Measurements from ENCODE around the gene RCAN1. TPM values are rescaled to one million over a fixed set of nuclear protein-coding genes. Genes with fewer than 3 reads are reported as not detected.

Gene RCAN1
- total RNA-seq, 1 donor from 2014 or later: 197 TPM

DNA sequence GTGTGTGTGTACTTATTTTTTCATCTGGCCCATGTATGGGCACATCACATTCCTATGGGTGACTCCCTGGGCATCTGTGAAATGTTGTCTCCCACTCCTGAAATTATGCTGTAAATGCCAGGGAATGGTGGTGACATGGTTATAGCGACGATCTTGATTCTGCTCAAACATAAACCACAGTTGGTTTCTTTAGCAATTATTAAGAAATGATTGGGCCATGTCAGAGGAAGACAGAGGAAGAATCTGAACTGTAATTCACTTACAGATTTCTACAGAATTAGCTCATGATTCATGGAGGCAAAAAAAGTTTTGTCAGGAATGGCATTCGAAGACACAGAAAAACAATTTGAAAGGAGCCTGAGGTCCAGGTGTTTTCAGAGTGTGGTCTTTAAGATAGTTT lies 77.1 kb downstream of the RCAN1 start:
- DNase-seq (ENCODE audit: low read depth) (no peak), FAIRE-seq (no peak)
- Histone ChIP-seq H2AFZ (ENCODE audit: low read depth, low read length) (no peak overlapping the region), H4K20me1 (ENCODE audit: insufficient read depth, low read length) (no peaks in the 10 kb centered on the region), H3K27ac (ENCODE audit: low read depth, low read length) (peak overlapping the region; percentile 43), H3K9me3 (ENCODE audit: insufficient read depth, low read depth, low read length) (no peaks in the 10 kb centered on the region), H3K4me2 (ENCODE audit: low read length) (no peak overlapping the region), H3K36me3 (ENCODE audit: insufficient read depth, low read length) (no peaks in the 10 kb centered on the region), H3K4me1 (ENCODE audit: insufficient read depth, low read length) (peaks cover 26% of the 10 kb centered on the region), H3K27me3 (ENCODE audit: insufficient read depth, low read length) (no peaks in the 10 kb centered on the region), H3K9ac (ENCODE audit: low read length) (no peak overlapping the region), H3K4me3 (ENCODE audit: insufficient read depth, low read depth, low read length) (no peak overlapping the region), H3K79me2 (ENCODE audit: insufficient read depth, low read length) (no peaks in the 10 kb centered on the region)
- H3K4me3 Mint-ChIP-seq (ENCODE audit: unreplicated experiment): peak overlapping the region; percentile 29
- H3K27me3 Mint-ChIP-seq (ENCODE audit: low read depth, unreplicated experiment): no peaks in the 10 kb centered on the region
- H3K9me3 Mint-ChIP-seq (ENCODE audit: unreplicated experiment): peaks cover 3% of the 10 kb centered on the region
- peaks cover 10% of the 10 kb centered on the region for H3K36me3 Mint-ChIP-seq (ENCODE audit: low read depth, unreplicated experiment)
- H3K4me1 Mint-ChIP-seq (ENCODE audit: low read depth, unreplicated experiment): peaks cover 44% of the 10 kb centered on the region
- peak overlapping the region; percentile 93 for H3K27ac Mint-ChIP-seq (ENCODE audit: unreplicated experiment)
- no peak for TF ChIP-seq EZH2 (IDR thresholded peaks at IDR 0.05; ENCODE audit: insufficient read depth, low read length)
- TF ChIP-seq, protein P1, sequence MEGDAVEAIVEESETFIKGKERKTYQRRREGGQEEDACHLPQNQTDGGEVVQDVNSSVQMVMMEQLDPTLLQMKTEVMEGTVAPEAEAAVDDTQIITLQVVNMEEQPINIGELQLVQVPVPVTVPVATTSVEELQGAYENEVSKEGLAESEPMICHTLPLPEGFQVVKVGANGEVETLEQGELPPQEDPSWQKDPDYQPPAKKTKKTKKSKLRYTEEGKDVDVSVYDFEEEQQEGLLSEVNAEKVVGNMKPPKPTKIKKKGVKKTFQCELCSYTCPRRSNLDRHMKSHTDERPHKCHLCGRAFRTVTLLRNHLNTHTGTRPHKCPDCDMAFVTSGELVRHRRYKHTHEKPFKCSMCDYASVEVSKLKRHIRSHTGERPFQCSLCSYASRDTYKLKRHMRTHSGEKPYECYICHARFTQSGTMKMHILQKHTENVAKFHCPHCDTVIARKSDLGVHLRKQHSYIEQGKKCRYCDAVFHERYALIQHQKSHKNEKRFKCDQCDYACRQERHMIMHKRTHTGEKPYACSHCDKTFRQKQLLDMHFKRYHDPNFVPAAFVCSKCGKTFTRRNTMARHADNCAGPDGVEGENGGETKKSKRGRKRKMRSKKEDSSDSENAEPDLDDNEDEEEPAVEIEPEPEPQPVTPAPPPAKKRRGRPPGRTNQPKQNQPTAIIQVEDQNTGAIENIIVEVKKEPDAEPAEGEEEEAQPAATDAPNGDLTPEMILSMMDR (IDR thresholded peaks at IDR 0.05; ENCODE audit: insufficient read depth, low read depth, low read length): no peak

DNA sequence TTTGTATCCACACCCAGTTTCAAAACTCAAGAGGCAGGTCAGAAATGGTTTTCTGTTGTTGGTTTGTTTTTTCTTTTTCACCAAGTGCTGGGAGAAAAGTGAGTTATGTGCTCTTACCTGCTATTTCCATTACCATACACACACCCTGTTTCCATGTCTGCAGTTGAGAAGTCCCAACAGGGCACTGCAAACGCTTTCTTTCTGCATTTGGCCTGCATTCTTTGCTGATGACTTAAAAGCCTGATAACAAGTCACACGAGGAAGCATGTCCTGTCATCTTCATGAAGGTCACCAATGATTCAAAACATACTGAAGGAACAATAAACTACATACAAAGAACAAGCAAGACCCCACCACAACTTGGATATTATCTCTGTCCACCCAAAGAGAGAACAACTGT lies 78.1 kb downstream of the RCAN1 start:
- FAIRE-seq: peak; percentile 81
- H3K27ac Mint-ChIP-seq (ENCODE audit: unreplicated experiment): peak overlapping the region; percentile 71
- peak overlapping the region; percentile 21 for H3K9ac ChIP-seq (ENCODE audit: low read length)
- H3K79me2 ChIP-seq (ENCODE audit: insufficient read depth, low read length): no peaks in the 10 kb centered on the region
- DNase-seq (ENCODE audit: low read depth): peak; percentile 62
- peak overlapping the region; percentile 54 for H3K4me2 ChIP-seq (ENCODE audit: low read length)
- H3K36me3 ChIP-seq (ENCODE audit: insufficient read depth, low read length): no peaks in the 10 kb centered on the region
- H3K4me3 Mint-ChIP-seq (ENCODE audit: unreplicated experiment): no peak overlapping the region
- H3K27ac ChIP-seq (ENCODE audit: low read depth, low read length): peak overlapping the region; percentile 43
- H3K27me3 ChIP-seq (ENCODE audit: insufficient read depth, low read length): no peaks in the 10 kb centered on the region
- no peak overlapping the region for H3K4me3 ChIP-seq (ENCODE audit: insufficient read depth, low read depth, low read length)
- H4K20me1 ChIP-seq (ENCODE audit: insufficient read depth, low read length): no peaks in the 10 kb centered on the region
- H3K4me1 Mint-ChIP-seq (ENCODE audit: low read depth, unreplicated experiment): peaks cover 48% of the 10 kb centered on the region
- H2AFZ ChIP-seq (ENCODE audit: low read depth, low read length): no peak overlapping the region
- H3K9me3 Mint-ChIP-seq (ENCODE audit: unreplicated experiment): no peaks in the 10 kb centered on the region
- H3K36me3 Mint-ChIP-seq (ENCODE audit: low read depth, unreplicated experiment): peaks cover 2% of the 10 kb centered on the region
- TF ChIP-seq, protein P1 (IDR thresholded peaks at IDR 0.05; ENCODE audit: insufficient read depth, low read depth, low read length): no peak
- TF ChIP-seq EZH2 (IDR thresholded peaks at IDR 0.05; ENCODE audit: insufficient read depth, low read length): no peak
- H3K4me1 ChIP-seq (ENCODE audit: insufficient read depth, low read length): peaks cover 27% of the 10 kb centered on the region
- H3K27me3 Mint-ChIP-seq (ENCODE audit: low read depth, unreplicated experiment): no peaks in the 10 kb centered on the region
- H3K9me3 ChIP-seq (ENCODE audit: insufficient read depth, low read depth, low read length): no peaks in the 10 kb centered on the region

DNA sequence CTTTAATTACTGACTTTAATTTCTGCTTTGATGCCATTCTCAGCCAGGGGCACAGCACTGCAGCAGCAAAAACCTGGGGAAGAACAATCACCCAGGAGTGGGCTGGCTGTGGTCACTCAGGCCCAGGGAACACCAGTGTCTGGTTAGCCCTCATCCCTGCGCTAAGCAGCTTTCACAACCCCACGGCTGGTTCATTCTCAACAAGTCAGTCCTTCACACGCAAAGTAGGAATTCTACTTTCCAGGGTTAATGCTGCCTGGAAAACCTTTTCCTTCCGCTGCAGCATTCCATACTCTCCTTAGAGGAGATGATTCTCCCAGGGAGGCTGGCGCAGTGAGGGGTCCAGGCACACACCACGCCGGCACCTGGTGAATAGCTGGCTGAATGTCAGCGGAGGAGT lies 78.6 kb downstream of the RCAN1 start:
- FAIRE-seq (peak; percentile 17), DNase-seq (ENCODE audit: low read depth) (no peak)
- Histone ChIP-seq H3K27me3 (ENCODE audit: insufficient read depth, low read length) (no peaks in the 10 kb centered on the region), H3K4me3 (ENCODE audit: insufficient read depth, low read depth, low read length) (no peak overlapping the region), H3K4me2 (ENCODE audit: low read length) (peak overlapping the region; percentile 54), H4K20me1 (ENCODE audit: insufficient read depth, low read length) (no peaks in the 10 kb centered on the region), H3K79me2 (ENCODE audit: insufficient read depth, low read length) (no peaks in the 10 kb centered on the region), H3K36me3 (ENCODE audit: insufficient read depth, low read length) (no peaks in the 10 kb centered on the region), H3K4me1 (ENCODE audit: insufficient read depth, low read length) (peaks cover 31% of the 10 kb centered on the region), H3K27ac (ENCODE audit: low read depth, low read length) (peak overlapping the region; percentile 43), H2AFZ (ENCODE audit: low read depth, low read length) (no peak overlapping the region), H3K9ac (ENCODE audit: low read length) (peak overlapping the region; percentile 21), H3K9me3 (ENCODE audit: insufficient read depth, low read depth, low read length) (no peaks in the 10 kb centered on the region)
- TF ChIP-seq, protein P1 (IDR thresholded peaks at IDR 0.05; ENCODE audit: insufficient read depth, low read depth, low read length): no peak
- no peak for TF ChIP-seq EZH2 (IDR thresholded peaks at IDR 0.05; ENCODE audit: insufficient read depth, low read length)
- peaks cover 4% of the 10 kb centered on the region for H3K36me3 Mint-ChIP-seq (ENCODE audit: low read depth, unreplicated experiment)
- H3K9me3 Mint-ChIP-seq (ENCODE audit: unreplicated experiment): no peaks in the 10 kb centered on the region
- peaks cover 54% of the 10 kb centered on the region for H3K4me1 Mint-ChIP-seq (ENCODE audit: low read depth, unreplicated experiment)
- no peak overlapping the region for H3K4me3 Mint-ChIP-seq (ENCODE audit: unreplicated experiment)
- no peaks in the 10 kb centered on the region for H3K27me3 Mint-ChIP-seq (ENCODE audit: low read depth, unreplicated experiment)
- H3K27ac Mint-ChIP-seq (ENCODE audit: unreplicated experiment): peak overlapping the region; percentile 71
